MM.1S (cell line): ENCODE results near the gene TEAD2.

Experiments used
- DNase-seq: peaks from one replicate; pipeline ENCODE4 v3.0.0-alpha.2; 2015
- H2AFZ ChIP-seq: fragments of 300-600 bp; sonication (generic); 2 replicates; pipeline ENCODE4 v1.6.0; 2016; ENCODE audit warnings: antibody characterized with exemption, low read length
- H3F3A ChIP-seq: fragments of 300-600 bp; sonication (generic); 2 replicates; pipeline ENCODE4 v1.6.1; 2016; ENCODE audit warnings: mild to moderate bottlenecking, antibody characterized with exemption, low read length, moderate library complexity, mixed read lengths; ENCODE audit not compliant: insufficient read depth
- H3K27ac ChIP-seq: fragments of 300-600 bp; sonication (generic); 2 replicates; pipeline ENCODE4 v1.5.1; 2016; ENCODE audit warnings: mild to moderate bottlenecking, low read length
- H3K27me3 ChIP-seq: fragments of 300-600 bp; sonication (generic); replicated peaks from 2 replicates; pipeline ENCODE4 v1.6.0; 2016; ENCODE audit warnings: low read length; ENCODE audit not compliant: insufficient read depth
- H3K36me3 ChIP-seq: fragments of 300-600 bp; sonication (generic); replicated peaks from 2 replicates; pipeline ENCODE4 v1.6.1; 2016; ENCODE audit warnings: mild to moderate bottlenecking, low read length, mixed read lengths; ENCODE audit not compliant: insufficient read depth
- H3K4me1 ChIP-seq: fragments of 300-600 bp; sonication (generic); 2 replicates; pipeline ENCODE4 v1.6.1; 2016; ENCODE audit warnings: low read length, mixed read lengths
- H3K4me2 ChIP-seq: fragments of 300-600 bp; sonication (generic); 2 replicates; pipeline ENCODE4 v1.6.0; 2016; ENCODE audit warnings: low read depth, low read length
- H3K4me3 ChIP-seq: fragments of 300-600 bp; sonication (generic); 2 replicates; pipeline ENCODE4 v1.5.1; 2016; ENCODE audit warnings: low read length, mixed read lengths
- H3K79me2 ChIP-seq: fragments of 300-600 bp; sonication (generic); 2 replicates; pipeline ENCODE4 v1.6.1; 2016; ENCODE audit warnings: mixed run types, low read length, mixed read lengths
- H3K9ac ChIP-seq: fragments of 300-600 bp; sonication (generic); 2 replicates; pipeline ENCODE4 v1.6.1; 2016; ENCODE audit warnings: low read length, mixed read lengths
- H3K9me2 ChIP-seq: fragments of 300-600 bp; sonication (generic); replicated peaks from 2 replicates; pipeline ENCODE4 v1.6.1; 2016; ENCODE audit warnings: mild to moderate bottlenecking, low read length, mixed read lengths; ENCODE audit not compliant: insufficient read depth
- H3K9me3 ChIP-seq: fragments of 300-600 bp; sonication (generic); replicated peaks from 2 replicates; pipeline ENCODE4 v1.6.1; 2016; ENCODE audit warnings: mild to moderate bottlenecking, low read length, mixed read lengths; ENCODE audit not compliant: insufficient read depth
- H4K20me1 ChIP-seq: fragments of 300-600 bp; sonication (generic); 2 replicates; pipeline ENCODE4 v1.6.1; 2016; ENCODE audit warnings: mild to moderate bottlenecking, low read length, moderate library complexity, mixed read lengths; ENCODE audit not compliant: insufficient read depth
- CTCF ChIP-seq: fragments of 300-600 bp; sonication (generic); IDR thresholded peaks from 2 replicates; pipeline ENCODE4 v1.5.1; 2016; ENCODE audit warnings: antibody characterized with exemption, low read length, mixed read lengths
- EZH2 ChIP-seq: fragments of 300-600 bp; sonication (generic); optimal IDR thresholded peaks from 2 replicates; pipeline ENCODE3; 2017; ENCODE audit warnings: low read depth, mild to moderate bottlenecking, antibody characterized with exemption, low read length, mixed read lengths
- EZH2phosphoT487 ChIP-seq: fragments of 300-600 bp; sonication (generic); IDR thresholded peaks from 2 replicates; pipeline ENCODE4 v1.6.1; 2018; ENCODE audit warnings: antibody characterized with exemption, low read length

Gene TEAD2

GRCh38 chr19:49396738-49397505 lies 34.7 kb upstream of the TEAD2 start:
- H3K4me2 ChIP-seq = no peak overlapping the region
- no peaks in the 10 kb centered on the region for H3K9me3 ChIP-seq
- no peak overlapping the region for H3K4me3 ChIP-seq
- H3F3A ChIP-seq = no peaks in the 10 kb centered on the region
- H3K36me3 ChIP-seq = no peaks in the 10 kb centered on the region
- no peaks in the 10 kb centered on the region for H3K4me1 ChIP-seq
- peaks cover 52% of the 10 kb centered on the region for H3K27me3 ChIP-seq
- DNase-seq = no peak
- H2AFZ ChIP-seq = no peak overlapping the region
- H4K20me1 ChIP-seq = no peaks in the 10 kb centered on the region
- H3K79me2 ChIP-seq = no peaks in the 10 kb centered on the region
- H3K9ac ChIP-seq = no peak overlapping the region
- H3K27ac ChIP-seq = no peak overlapping the region
- H3K9me2 ChIP-seq = no peaks in the 10 kb centered on the region
- TF ChIP-seq CTCF (no peak), EZH2 (no peak), EZH2phosphoT487 (no peak)

GRCh38 chr19:49395581-49396407 lies 33.6 kb upstream of the TEAD2 start:
- no peaks in the 10 kb centered on the region for H3K36me3 ChIP-seq
- H3K4me3 ChIP-seq = no peak overlapping the region
- no peaks in the 10 kb centered on the region for H3K79me2 ChIP-seq
- no peak overlapping the region for H2AFZ ChIP-seq
- no peaks in the 10 kb centered on the region for H3K9me2 ChIP-seq
- H4K20me1 ChIP-seq = no peaks in the 10 kb centered on the region
- H3F3A ChIP-seq = peaks cover 7% of the 10 kb centered on the region
- no peak overlapping the region for H3K4me2 ChIP-seq
- peaks cover 57% of the 10 kb centered on the region for H3K27me3 ChIP-seq
- H3K9ac ChIP-seq = no peak overlapping the region
- no peak for TF ChIP-seq CTCF
- no peak for TF ChIP-seq EZH2phosphoT487
- TF ChIP-seq EZH2 = no peak
- H3K9me3 ChIP-seq = no peaks in the 10 kb centered on the region
- H3K4me1 ChIP-seq = no peaks in the 10 kb centered on the region
- DNase-seq = no peak
- no peak overlapping the region for H3K27ac ChIP-seq

GRCh38 chr19:49393881-49394280 lies 31.7 kb upstream of the TEAD2 start:
- no peak for DNase-seq
- Histone ChIP-seq H3K27me3 (peaks cover 68% of the 10 kb centered on the region), H3K36me3 (no peaks in the 10 kb centered on the region), H3K4me3 (no peak overlapping the region), H3K27ac (no peak overlapping the region), H3K9me2 (no peaks in the 10 kb centered on the region), H2AFZ (no peak overlapping the region), H3K9me3 (no peaks in the 10 kb centered on the region), H3K4me2 (no peak overlapping the region), H3K9ac (no peak overlapping the region), H4K20me1 (no peaks in the 10 kb centered on the region), H3F3A (peaks cover 7% of the 10 kb centered on the region), H3K4me1 (no peaks in the 10 kb centered on the region), H3K79me2 (no peaks in the 10 kb centered on the region)
- no peak for TF ChIP-seq CTCF
- no peak for TF ChIP-seq EZH2phosphoT487
- no peak for TF ChIP-seq EZH2
